Endothelial cell of umbilical vein (primary cell): ENCODE results near the gene MAPRE2.

Experiments
- CTCF ChIP-seq, 2 donors: IDR thresholded peaks; 1 replicate in 1 of 2; 2 replicates in 1 of 2; pipeline ENCODE4 v1.5.1; 2011; ENCODE audit warnings: low read length in 2 of 2, mild to moderate bottlenecking in 2 of 2, moderate library complexity in 2 of 2, control low read depth in 1 of 2, inconsistent platforms in 1 of 2, low read depth in 1 of 2; ENCODE audit not compliant: insufficient read depth in 1 of 2; ENCODE audit errors: extremely low read depth in 1 of 2
- EZH2 ChIP-seq: IDR thresholded peaks from 2 replicates; pipeline ENCODE4 v1.6.1; 2012; ENCODE audit warnings: borderline replicate concordance, low read depth, mild to moderate bottlenecking, moderate library complexity, low read length, inconsistent platforms; ENCODE audit not compliant: severe bottlenecking

GRCh38 chr18:35097195-35097594 lies 56.0 kb downstream of the MAPRE2 start:
- no peak for TF ChIP-seq EZH2
- TF ChIP-seq CTCF (IDR thresholded peaks at IDR 0.05; ENCODE audit: extremely low read depth in 1 of 2, insufficient read depth in 1 of 2, low read depth in 1 of 2, low read length in 2 of 2) = no peak
